HEK293 (cell line): ENCODE measurements around the gene RNF212.

Experiments used
- CTCF ChIA-PET: fragments of 350-600 bp; formaldehyde crosslinking; extraction: SDS; loops from one replicate; lab custom pipeline; 2021; ENCODE audit warnings: antibody characterized with exemption; lab: Yijun Ruan, JAX
- POLR2A ChIA-PET: fragments of 300-600 bp; formaldehyde crosslinking; extraction: SDS; loops from one replicate; lab custom pipeline; 2020; ENCODE audit warnings: antibody characterized with exemption, inconsistent platforms; lab: Yijun Ruan, JAX
- H3K27ac ChIP-seq: fragments of 200-500 bp; sonication (Bioruptor generic); 2 replicates; pipeline ENCODE4 v1.5.1; 2014; ENCODE audit warnings: low read depth, low read length, control low read depth, inconsistent platforms; ENCODE audit errors: extremely low read depth
- H3K36me3 ChIP-seq, 2 experiments: fragments of 200-500 bp in 1 of 2; sonication (Bioruptor generic) in 1 of 2; 1 replicate in 1 of 2; 2 replicates in 1 of 2; pipeline ENCODE4 v1.5.1; 2014 to 2017; ENCODE audit warnings: inconsistent platforms in 2 of 2, low read length in 2 of 2; ENCODE audit not compliant: control insufficient read depth in 2 of 2, insufficient read depth in 1 of 2
- H3K4me1 ChIP-seq: fragments of 200-500 bp; sonication (Bioruptor generic); 2 replicates; pipeline ENCODE4 v1.5.1; 2014; ENCODE audit warnings: mild to moderate bottlenecking, low read length, inconsistent platforms; ENCODE audit not compliant: control insufficient read depth, insufficient read depth
- H3K4me3 ChIP-seq: 2 replicates; pipeline ENCODE4 v1.5.1; 2011; ENCODE audit warnings: low read depth, mild to moderate bottlenecking, control low read depth, low read length, moderate library complexity
- H3K9me3 ChIP-seq: fragments of 200-500 bp; sonication (Bioruptor generic); 2 replicates; pipeline ENCODE4 v1.5.1; 2014; ENCODE audit warnings: low read depth, low read length, inconsistent platforms; ENCODE audit not compliant: control insufficient read depth, insufficient read depth
- GLI4 ChIP-seq: fragments of 450-650 bp; formaldehyde crosslinking; IDR thresholded peaks from 2 replicates; pipeline ENCODE4 v1.5.1; 2016; ENCODE audit warnings: missing biosample characterization, missing genetic modification characterization
- MEIS1 ChIP-seq: sonication (generic); formaldehyde crosslinking; IDR thresholded peaks from 2 replicates; pipeline ENCODE4 v1.8.1; 2022; ENCODE audit warnings: missing genetic modification reagents, mild to moderate bottlenecking, borderline replicate concordance
- PRDM1 ChIP-seq: fragments of 450-650 bp; formaldehyde crosslinking; IDR thresholded peaks from 2 replicates; pipeline ENCODE4; 2016; ENCODE audit warnings: missing biosample characterization, missing genetic modification characterization
- SALL2 ChIP-seq: fragments of 450-650 bp; formaldehyde crosslinking; IDR thresholded peaks from 2 replicates; pipeline ENCODE4 v1.5.0; 2017; ENCODE audit warnings: missing biosample characterization, mild to moderate bottlenecking, missing genetic modification characterization, borderline replicate concordance
- SCRT1 ChIP-seq: fragments of 450-650 bp; formaldehyde crosslinking; IDR thresholded peaks from 2 replicates; pipeline ENCODE4 v1.5.1; 2016; ENCODE audit warnings: missing biosample characterization, missing genetic modification characterization, borderline replicate concordance
- SCRT2 ChIP-seq: fragments of 450-650 bp; formaldehyde crosslinking; IDR thresholded peaks from 2 replicates; pipeline ENCODE4 v1.5.1; 2016; ENCODE audit warnings: missing biosample characterization, missing genetic modification characterization
- SETDB1 ChIP-seq: IDR thresholded peaks from one replicate; pipeline ENCODE4 v1.6.1; 2017; ENCODE audit warnings: mild to moderate bottlenecking, low read length, moderate library complexity, mixed read lengths; ENCODE audit not compliant: insufficient read length
- TRIM28 ChIP-seq: IDR thresholded peaks from 2 replicates; pipeline ENCODE4 v1.6.1; 2011; ENCODE audit warnings: low read length, control low read depth, borderline replicate concordance
- ZBTB1 ChIP-seq: fragments of 450-650 bp; formaldehyde crosslinking; IDR thresholded peaks from 2 replicates; pipeline ENCODE4 v1.5.1; 2016; ENCODE audit warnings: missing biosample characterization, missing genetic modification characterization
- ZEB2 ChIP-seq: fragments of 450-650 bp; formaldehyde crosslinking; IDR thresholded peaks from 2 replicates; pipeline ENCODE4 v1.5.1; 2016; ENCODE audit warnings: missing biosample characterization, missing genetic modification characterization
- ZNF112 ChIP-seq: fragments of 450-650 bp; formaldehyde crosslinking; IDR thresholded peaks from 2 replicates; pipeline ENCODE4 v1.5.0; 2017; ENCODE audit warnings: missing biosample characterization, missing genetic modification characterization
- ZNF138 ChIP-seq: fragments of 450-650 bp; formaldehyde crosslinking; IDR thresholded peaks from 2 replicates; pipeline ENCODE4 v1.5.1; 2016; ENCODE audit warnings: missing biosample characterization, missing genetic modification characterization, borderline replicate concordance
- ZNF155 ChIP-seq: fragments of 450-650 bp; formaldehyde crosslinking; IDR thresholded peaks from 2 replicates; pipeline ENCODE4 v1.5.1; 2016; ENCODE audit warnings: missing biosample characterization, missing genetic modification characterization
- ZNF174 ChIP-seq: fragments of 450-650 bp; formaldehyde crosslinking; IDR thresholded peaks from 2 replicates; pipeline ENCODE4 v1.5.0; 2017; ENCODE audit warnings: missing biosample characterization, mild to moderate bottlenecking, missing genetic modification characterization
- ZNF184 ChIP-seq: fragments of 450-650 bp; IDR thresholded peaks from 2 replicates; pipeline ENCODE4 v1.5.1; 2018; ENCODE audit warnings: missing biosample characterization, mild to moderate bottlenecking, missing genetic modification characterization
- ZNF23 ChIP-seq: fragments of 450-650 bp; formaldehyde crosslinking; IDR thresholded peaks from 2 replicates; pipeline ENCODE4 v1.5.1; 2016; ENCODE audit warnings: missing biosample characterization, missing genetic modification characterization, borderline replicate concordance
- ZNF239 ChIP-seq: fragments of 450-650 bp; formaldehyde crosslinking; IDR thresholded peaks from 2 replicates; pipeline ENCODE4 v1.5.1; 2016; ENCODE audit warnings: missing biosample characterization, missing genetic modification characterization
- ZNF24 ChIP-seq: fragments of 450-650 bp; formaldehyde crosslinking; IDR thresholded peaks from 2 replicates; pipeline ENCODE4 v1.5.1; 2016; ENCODE audit warnings: missing biosample characterization, missing genetic modification characterization
- ZNF311 ChIP-seq: fragments of 450-650 bp; formaldehyde crosslinking; IDR thresholded peaks from 2 replicates; pipeline ENCODE4 v1.5.1; 2017; ENCODE audit warnings: missing biosample characterization, missing genetic modification characterization, borderline replicate concordance
- ZNF335 ChIP-seq: fragments of 450-650 bp; formaldehyde crosslinking; conservative IDR thresholded peaks from 2 replicates; pipeline ENCODE4 v1.5.1; 2016; ENCODE audit warnings: missing biosample characterization, missing genetic modification characterization
- ZNF501 ChIP-seq: fragments of 450-650 bp; formaldehyde crosslinking; IDR thresholded peaks from 2 replicates; pipeline ENCODE4 v1.5.1; 2016; ENCODE audit warnings: missing biosample characterization, missing genetic modification characterization
- ZNF530 ChIP-seq: fragments of 450-650 bp; formaldehyde crosslinking; IDR thresholded peaks from 2 replicates; pipeline ENCODE4 v1.5.1; 2016; ENCODE audit warnings: low read depth, missing biosample characterization, missing genetic modification characterization
- ZNF555 ChIP-seq: fragments of 450-650 bp; formaldehyde crosslinking; conservative IDR thresholded peaks from 2 replicates; pipeline ENCODE4 v1.5.1; 2017; ENCODE audit warnings: missing biosample characterization, mild to moderate bottlenecking, missing genetic modification characterization, inconsistent platforms
- ZNF621 ChIP-seq: fragments of 450-650 bp; formaldehyde crosslinking; IDR thresholded peaks from 2 replicates; pipeline ENCODE4 v1.5.1; 2017; ENCODE audit warnings: missing biosample characterization, missing genetic modification characterization
- ZNF624 ChIP-seq: fragments of 450-650 bp; formaldehyde crosslinking; IDR thresholded peaks from 2 replicates; pipeline ENCODE4 v1.5.1; 2017; ENCODE audit warnings: missing biosample characterization, missing genetic modification characterization
- ZNF677 ChIP-seq: fragments of 450-650 bp; IDR thresholded peaks from 2 replicates; pipeline ENCODE4 v1.5.0; 2018; ENCODE audit warnings: missing biosample characterization, mild to moderate bottlenecking, missing genetic modification characterization, moderate library complexity
- ZNF747 ChIP-seq: fragments of 450-650 bp; formaldehyde crosslinking; IDR thresholded peaks from 2 replicates; pipeline ENCODE4 v1.5.1; 2016; ENCODE audit warnings: missing biosample characterization, missing genetic modification characterization
- ZNF837 ChIP-seq: fragments of 450-650 bp; formaldehyde crosslinking; IDR thresholded peaks from 2 replicates; pipeline ENCODE4 v1.5.1; 2016; ENCODE audit warnings: missing biosample characterization, missing genetic modification characterization
- ZSCAN16 ChIP-seq: fragments of 450-650 bp; formaldehyde crosslinking; IDR thresholded peaks from 2 replicates; pipeline ENCODE4 v1.5.1; 2016; ENCODE audit warnings: missing biosample characterization, missing genetic modification characterization
- ZSCAN30 ChIP-seq: fragments of 450-650 bp; IDR thresholded peaks from 2 replicates; pipeline ENCODE4 v1.5.1; 2018; ENCODE audit warnings: missing biosample characterization, mild to moderate bottlenecking, missing genetic modification characterization, moderate library complexity

RNF212 gene

DNA sequence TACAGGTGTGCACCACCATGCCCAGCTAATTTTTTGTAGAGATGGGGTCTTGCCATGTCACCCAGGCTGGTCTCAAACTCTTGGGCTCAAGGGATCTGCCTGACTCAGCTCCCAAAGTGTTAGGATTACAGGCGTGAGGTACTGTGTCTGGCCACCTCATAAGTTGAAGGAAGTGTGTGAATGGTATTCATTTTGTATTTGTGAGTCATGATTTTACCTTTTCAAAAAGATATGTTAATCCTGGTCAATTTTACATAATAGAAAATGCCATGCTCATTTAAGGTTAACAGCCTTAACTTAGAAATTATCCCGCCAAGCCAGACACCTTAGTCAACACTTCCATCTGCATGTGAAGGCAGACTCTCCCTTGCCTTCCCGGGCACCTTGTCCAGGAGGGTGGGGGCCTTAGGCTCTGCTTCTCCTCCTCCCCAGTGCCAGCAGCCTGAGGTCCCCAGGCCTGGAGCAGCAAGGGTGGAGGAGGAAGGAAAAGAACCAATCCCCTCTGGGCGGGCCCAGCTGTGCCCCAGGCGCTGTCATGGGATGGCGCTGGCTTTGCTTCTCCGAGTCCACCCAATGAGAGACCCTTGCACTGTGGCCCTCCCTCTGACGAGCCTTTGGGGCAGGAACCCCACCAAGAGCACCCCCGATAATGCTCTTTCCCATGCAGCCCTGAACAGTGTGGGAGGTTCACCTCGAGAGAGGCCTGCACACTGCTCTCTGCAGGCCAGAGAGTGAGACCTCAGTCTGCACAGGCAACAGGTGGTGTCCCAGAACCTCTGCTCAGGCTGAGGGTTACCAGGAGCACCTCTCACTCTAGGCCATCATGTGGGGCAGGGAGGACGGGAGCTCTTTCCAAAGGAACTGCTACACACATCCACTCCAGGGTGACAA lies 37.3 kb downstream of the RNF212 start:
- no peaks in the 10 kb centered on the region for H3K36me3 ChIP-seq
- no peak overlapping the region for H3K27ac ChIP-seq
- no peak overlapping the region for H3K4me3 ChIP-seq
- ChIA-PET CTCF (interaction anchor here (0.8 kb wide), 1 partner anchor 171 kb away, joined by 4 read pairs; no protein-coding TSS in a partner anchor), POLR2A (no interaction called here)
- no peaks in the 10 kb centered on the region for H3K4me1 ChIP-seq
- no peak for TF ChIP-seq ZSCAN16 (tag by site-specific recombination)
- TF ChIP-seq ZNF112, result no peak
- no peak for TF ChIP-seq ZNF239
- TF ChIP-seq ZNF184 (tag by site-specific recombination), result no peak
- peak; percentile 83 for TF ChIP-seq SCRT2
- no peak for TF ChIP-seq ZNF621 (tag by site-specific recombination)
- no peak for TF ChIP-seq SETDB1
- 0 out of 2 replicates have a peak, but pooled peaks have one; percentile 36 for TF ChIP-seq SCRT1 (tag by site-specific recombination)
- no peak for TF ChIP-seq ZBTB1 (tag by site-specific recombination)
- TF ChIP-seq MEIS1 (CRISPR knock-in tag), result no peak
- TF ChIP-seq GLI4 (tag by site-specific recombination), result no peak
- no peak for TF ChIP-seq ZNF624
- no peak for TF ChIP-seq ZNF174
- TF ChIP-seq ZNF311 (tag by site-specific recombination), result no peak
- no peaks in the 10 kb centered on the region for H3K9me3 ChIP-seq

DNA sequence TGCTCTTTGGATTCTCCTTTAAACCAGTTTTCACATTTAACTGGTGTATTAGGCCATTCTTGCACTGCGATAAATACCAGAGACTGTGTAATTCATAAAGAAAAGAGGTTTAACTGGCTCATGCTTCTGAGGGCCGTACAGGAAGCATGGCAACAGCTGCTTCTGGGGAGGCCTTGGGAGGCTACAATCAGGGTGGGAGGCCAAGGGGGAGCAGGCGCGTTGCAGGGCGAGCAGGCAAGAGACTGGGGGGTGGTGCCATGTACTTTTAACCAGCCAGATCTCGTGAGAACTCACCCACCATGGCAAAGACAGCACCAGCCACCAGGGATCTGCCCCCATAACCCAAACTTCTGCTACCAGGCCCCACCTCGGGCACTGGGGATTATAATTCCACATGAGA lies 38.1 kb downstream of the RNF212 start:
- CTCF ChIA-PET, result no interaction called here

DNA sequence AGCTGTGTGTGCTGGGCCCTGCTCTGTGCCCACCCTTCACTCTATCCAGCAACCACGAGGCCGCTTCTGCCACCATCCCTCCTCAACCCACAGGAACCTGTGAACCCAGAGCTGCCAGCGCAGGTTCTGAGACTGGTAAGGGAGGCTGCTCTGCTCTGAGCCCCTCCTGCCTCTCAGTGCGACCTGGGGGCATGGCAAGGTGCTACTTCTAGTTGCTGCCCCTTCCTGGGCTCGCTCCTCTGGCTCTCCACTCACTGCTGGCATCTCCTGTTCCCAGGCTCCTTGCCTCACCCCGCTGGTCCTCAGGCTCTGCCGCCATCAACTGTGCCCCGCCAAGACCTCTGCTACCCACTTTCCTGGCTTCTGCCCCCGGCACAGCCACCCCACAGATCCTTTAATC lies 39.3 kb downstream of the RNF212 start:
- Histone ChIP-seq H3K9me3 (no peaks in the 10 kb centered on the region), H3K36me3 (no peaks in the 10 kb centered on the region), H3K4me1 (no peaks in the 10 kb centered on the region), H3K4me3 (no peak overlapping the region), H3K27ac (no peak overlapping the region)
- TF ChIP-seq ZNF530 (no peak), ZNF837 (tag by site-specific recombination) (no peak), ZNF335 (no peak), ZNF747 (tag by site-specific recombination) (no peak), ZNF555 (tag by site-specific recombination) (no peak), ZNF24 (no peak), ZNF112 (no peak), ZNF138 (tag by site-specific recombination) (no peak), ZBTB1 (tag by site-specific recombination) (no peak), ZNF184 (tag by site-specific recombination) (no peak), ZSCAN16 (tag by site-specific recombination) (no peak), ZNF155 (tag by site-specific recombination) (no peak), TRIM28 (no peak), PRDM1 (tag by site-specific recombination) (no peak), ZSCAN30 (no peak), ZEB2 (tag by site-specific recombination) (no peak), ZNF677 (tag by site-specific recombination) (no peak)
- ChIA-PET CTCF (interaction anchor here (0.6 kb wide), 1 partner anchor 19 kb away, joined by 3 read pairs; no protein-coding TSS in a partner anchor), POLR2A (no interaction called here)

More for the DNA sequence above, 38.1 kb downstream of the RNF212 start:
- H3K27ac ChIP-seq, result no peak overlapping the region
- POLR2A ChIA-PET, result no interaction called here
- H3K4me3 ChIP-seq, result no peak overlapping the region
- TF ChIP-seq ZNF501 (tag by site-specific recombination) (no peak), SALL2 (no peak), ZNF23 (no peak)
- H3K9me3 ChIP-seq, result no peaks in the 10 kb centered on the region
- no peaks in the 10 kb centered on the region for H3K4me1 ChIP-seq
- H3K36me3 ChIP-seq, result no peaks in the 10 kb centered on the region
